GM23338 (cell line): ENCODE measurements around the gene AIRE. TPM values are rescaled to one million over a fixed set of nuclear protein-coding genes. Genes with fewer than 3 reads are reported as not detected.

Experiments
- ATAC-seq: fragments of 200-7000 bp; cut with Tn5 transposase; 3 replicates; pipeline ENCODE4 v1.9.1; 2020
- DNase-seq: peaks from one replicate; pipeline ENCODE4 v3.0.0-alpha.2; 2015; ENCODE audit warnings: low spot score
- H2AFZ ChIP-seq: fragments of 200-600 bp; sonication (generic); 2 replicates; pipeline ENCODE4 v1.8.0; 2016; ENCODE audit warnings: antibody characterized with exemption, mild to moderate bottlenecking, moderate library complexity
- H3F3A ChIP-seq: fragments of 200-600 bp; sonication (generic); replicated peaks from 2 replicates; pipeline ENCODE4 v1.8.0; 2017; ENCODE audit warnings: antibody characterized with exemption, mixed run types, low read depth
- H3K27ac ChIP-seq: fragments of 200-600 bp; sonication (generic); 2 replicates; pipeline ENCODE4 v1.6.1; 2016; ENCODE audit warnings: low read depth
- H3K27me3 ChIP-seq: fragments of 200-600 bp; sonication (generic); 2 replicates; pipeline ENCODE4 v1.8.0; 2016; ENCODE audit warnings: mild to moderate bottlenecking, mixed run types, moderate library complexity; ENCODE audit not compliant: insufficient read depth
- H3K36me3 ChIP-seq: fragments of 200-600 bp; sonication (generic); 2 replicates; pipeline ENCODE4 v1.8.0; 2016; ENCODE audit warnings: mild to moderate bottlenecking; ENCODE audit not compliant: insufficient read depth
- H3K4me1 ChIP-seq: fragments of 200-600 bp; sonication (generic); 2 replicates; pipeline ENCODE4 v1.8.0; 2016; ENCODE audit warnings: mild to moderate bottlenecking, moderate library complexity; ENCODE audit not compliant: insufficient read depth
- H3K4me2 ChIP-seq: fragments of 200-600 bp; sonication (generic); 2 replicates; pipeline ENCODE4 v1.7.1; 2017; ENCODE audit warnings: mixed run types
- H3K4me3 ChIP-seq: fragments of 200-600 bp; sonication (generic); 2 replicates; pipeline ENCODE4 v1.6.1; 2016; ENCODE audit warnings: mixed run types
- H3K79me2 ChIP-seq: fragments of 200-600 bp; sonication (generic); replicated peaks from 2 replicates; pipeline ENCODE4 v1.8.0; 2017; ENCODE audit warnings: mild to moderate bottlenecking; ENCODE audit not compliant: insufficient read depth
- H3K9me2 ChIP-seq: fragments of 200-600 bp; sonication (generic); 2 replicates; pipeline ENCODE4 v1.8.0; 2017; ENCODE audit not compliant: insufficient read depth
- H4K20me1 ChIP-seq: fragments of 200-600 bp; sonication (generic); replicated peaks from 2 replicates; pipeline ENCODE4 v1.8.0; 2017; ENCODE audit warnings: mild to moderate bottlenecking; ENCODE audit not compliant: insufficient read depth
- H3K27ac Mint-ChIP-seq: 2 replicates; pipeline ENCODE4 v1.8.0; 2020; ENCODE audit warnings: inconsistent platforms, mild to moderate bottlenecking, moderate library complexity, mixed read lengths
- H3K27me3 Mint-ChIP-seq: 3 replicates; pipeline ENCODE4 v1.8.0; 2022; ENCODE audit warnings: low read depth, mild to moderate bottlenecking, moderate library complexity, mixed read lengths, inconsistent platforms; ENCODE audit not compliant: insufficient read depth, poor library complexity
- H3K36me3 Mint-ChIP-seq: 3 replicates; pipeline ENCODE4 v1.8.0; 2021; ENCODE audit warnings: low read depth, mild to moderate bottlenecking, inconsistent platforms, moderate library complexity, mixed read lengths
- H3K4me1 Mint-ChIP-seq: 3 replicates; pipeline ENCODE4 v1.8.0; 2020; ENCODE audit warnings: mild to moderate bottlenecking, inconsistent platforms, mixed read lengths
- H3K4me3 Mint-ChIP-seq: 3 replicates; pipeline ENCODE4 v1.8.0; 2021; ENCODE audit warnings: moderate library complexity, mild to moderate bottlenecking, inconsistent platforms, mixed read lengths
- H3K9me3 Mint-ChIP-seq: 3 replicates; pipeline ENCODE4 v1.8.0; 2020; ENCODE audit warnings: moderate library complexity, mild to moderate bottlenecking, inconsistent platforms, mixed read lengths
- CREB1 ChIP-seq: fragments of 250-450 bp; sonication (Bioruptor Pico); IDR thresholded peaks from 2 replicates; pipeline ENCODE4 v1.5.0; 2020; ENCODE audit warnings: low read depth, mild to moderate bottlenecking, moderate library complexity
- CTCF ChIP-seq, 2 experiments: fragments of 200-600 bp in 1 of 2; sonication (generic) in 1 of 2; conservative IDR thresholded peaks; 2 replicates each; pipeline versions ENCODE4 v1.5.1 to v1.6.1; 2016 to 2017; ENCODE audit warnings: antibody characterized with exemption in 2 of 2, low read depth in 2 of 2, mild to moderate bottlenecking in 2 of 2, moderate library complexity in 1 of 2
- EZH2phosphoT487 ChIP-seq: fragments of 200-600 bp; sonication (generic); IDR thresholded peaks from one replicate; pipeline ENCODE4 v1.8.1; 2018; ENCODE audit warnings: antibody characterized with exemption; ENCODE audit not compliant: unreplicated experiment
- JUNB ChIP-seq: IDR thresholded peaks from one replicate; pipeline ENCODE4 v1.6.1; 2016; ENCODE audit warnings: antibody characterized with exemption; ENCODE audit not compliant: unreplicated experiment
- NANOG ChIP-seq: IDR thresholded peaks from 2 replicates; pipeline ENCODE4 v1.6.1; 2016; ENCODE audit warnings: antibody characterized with exemption, borderline replicate concordance
- POLR2AphosphoS5 ChIP-seq: IDR thresholded peaks from 2 replicates; pipeline ENCODE4 v1.6.1; 2016; ENCODE audit warnings: antibody characterized with exemption, low read depth
- REST ChIP-seq: IDR thresholded peaks from one replicate; pipeline ENCODE4 v1.6.1; 2018; ENCODE audit warnings: antibody characterized with exemption; ENCODE audit not compliant: unreplicated experiment
- STAT1 ChIP-seq: IDR thresholded peaks from one replicate; pipeline ENCODE4 v1.6.1; 2016; ENCODE audit warnings: antibody characterized with exemption; ENCODE audit not compliant: unreplicated experiment
- ZNF114 ChIP-seq: fragments of 250-450 bp; sonication (Bioruptor Pico); IDR thresholded peaks from 2 replicates; pipeline ENCODE4 v1.5.0; 2020; ENCODE audit warnings: mild to moderate bottlenecking, moderate library complexity
- ZNF331 ChIP-seq: fragments of 250-450 bp; sonication (Bioruptor Pico); IDR thresholded peaks from 2 replicates; pipeline ENCODE4 v1.5.0; 2020; ENCODE audit warnings: low read depth, mild to moderate bottlenecking, moderate library complexity
- polyA plus RNA-seq: library from polyadenylated mRNA; unstranded; fragments of >200 nt; fragmentation: Nextera tagmentation; extraction: Ambion mirVana; gene quantifications from 2 replicates; pipeline ENCODE4 v1.2.1, GENCODE V29; 2016
- total RNA-seq: library from RNA; depleted of rRNA; stranded (reverse); fragments of >200 nt; shearing (Covaris generic); gene quantifications from 2 replicates; pipeline ENCODE4 v1.2.3, GENCODE V29; 2014
- TF ChIP-seq, protein P1 (sequence below): IDR thresholded peaks from 2 replicates; pipeline ENCODE4 v1.6.1; 2016; ENCODE audit warnings: antibody characterized with exemption

AIRE gene
- total and polyA plus RNA-seq, 2 experiments from 2014 or later = 0.10 TPM; not detected in 1

DNA sequence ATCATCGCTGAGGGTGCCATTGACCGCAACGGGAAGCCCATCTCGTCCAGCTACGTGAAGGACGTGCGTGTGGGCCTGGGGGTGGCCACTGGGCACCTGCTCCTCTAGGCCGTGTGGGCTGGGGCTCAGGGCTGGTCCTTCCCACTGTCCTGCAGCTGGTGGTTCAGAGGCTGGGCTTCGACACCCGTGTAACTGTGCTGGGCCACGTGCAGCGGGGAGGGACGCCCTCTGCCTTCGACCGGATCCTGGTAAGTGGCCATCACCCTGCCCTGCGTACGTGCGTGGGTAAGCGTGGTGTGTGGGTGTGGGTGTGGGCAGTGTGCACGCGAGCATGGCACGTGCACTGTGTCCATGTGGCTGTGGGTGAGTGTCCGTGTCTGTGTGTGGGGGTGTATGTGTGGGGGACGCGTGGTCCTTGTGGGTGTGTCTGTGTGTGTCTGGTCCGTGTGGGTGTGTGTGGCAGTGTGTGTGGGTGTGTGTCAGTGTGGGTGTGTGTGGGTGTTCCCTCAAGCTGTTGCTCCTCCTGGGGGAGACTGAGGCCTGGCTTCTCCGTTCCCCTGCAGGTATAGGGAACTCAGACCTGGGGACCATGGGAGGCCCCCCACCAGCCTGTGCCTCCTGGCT, 30.7 kb downstream of the AIRE start:
- no peak overlapping the region for H3K4me2 ChIP-seq
- Mint-ChIP-seq H3K27me3 (peaks cover 1% of the 10 kb centered on the region), H3K9me3 (no peaks in the 10 kb centered on the region), H3K27ac (no peak overlapping the region; the same call in 1 of the 2 replicates), H3K4me1 (no peaks in the 10 kb centered on the region), H3K4me3 (no peak overlapping the region), H3K36me3 (peaks cover under 1% of the 10 kb centered on the region)
- H3K79me2 ChIP-seq = no peaks in the 10 kb centered on the region
- H3K4me3 ChIP-seq = no peak overlapping the region
- DNase-seq (no peak), ATAC-seq (no peak)
- no peaks in the 10 kb centered on the region for H3K27me3 ChIP-seq
- no peaks in the 10 kb centered on the region for H3K9me2 ChIP-seq
- no peaks in the 10 kb centered on the region for H3K36me3 ChIP-seq
- H3K27ac ChIP-seq = no peak overlapping the region
- no peaks in the 10 kb centered on the region for H3F3A ChIP-seq
- H3K4me1 ChIP-seq = no peaks in the 10 kb centered on the region
- H2AFZ ChIP-seq = no peak overlapping the region
- TF ChIP-seq POLR2AphosphoS5 (no peak), STAT1 (no peak), CREB1 (CRISPR knock-in tag) (no peak), ZNF114 (CRISPR knock-in tag) (no peak), CTCF (conservative IDR thresholded peaks at IDR 0.05; ENCODE audit: low read depth in 2 of 2) (no peak), EZH2phosphoT487 (no peak), NANOG (no peak), ZNF331 (CRISPR knock-in tag) (no peak), JUNB (no peak), REST (no peak)
- TF ChIP-seq, protein P1, sequence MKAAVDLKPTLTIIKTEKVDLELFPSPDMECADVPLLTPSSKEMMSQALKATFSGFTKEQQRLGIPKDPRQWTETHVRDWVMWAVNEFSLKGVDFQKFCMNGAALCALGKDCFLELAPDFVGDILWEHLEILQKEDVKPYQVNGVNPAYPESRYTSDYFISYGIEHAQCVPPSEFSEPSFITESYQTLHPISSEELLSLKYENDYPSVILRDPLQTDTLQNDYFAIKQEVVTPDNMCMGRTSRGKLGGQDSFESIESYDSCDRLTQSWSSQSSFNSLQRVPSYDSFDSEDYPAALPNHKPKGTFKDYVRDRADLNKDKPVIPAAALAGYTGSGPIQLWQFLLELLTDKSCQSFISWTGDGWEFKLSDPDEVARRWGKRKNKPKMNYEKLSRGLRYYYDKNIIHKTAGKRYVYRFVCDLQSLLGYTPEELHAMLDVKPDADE = no peak
- H4K20me1 ChIP-seq = no peaks in the 10 kb centered on the region
